ENCODE data around the gene ASAP2. TPM values are rescaled to one million over a fixed set of nuclear protein-coding genes. Genes with fewer than 3 reads are reported as not detected.
A peak's percentile ranks its signal among the peaks of the same experiment; 100 is the strongest.

ASAP2 gene
- total and polyA plus RNA-seq, 9 of the 15 experiments (the other 6 are each of a cell fraction or from before 2014, with no cell fraction given), result 0.06 to 4.3 (median 3.1) TPM

DNA sequence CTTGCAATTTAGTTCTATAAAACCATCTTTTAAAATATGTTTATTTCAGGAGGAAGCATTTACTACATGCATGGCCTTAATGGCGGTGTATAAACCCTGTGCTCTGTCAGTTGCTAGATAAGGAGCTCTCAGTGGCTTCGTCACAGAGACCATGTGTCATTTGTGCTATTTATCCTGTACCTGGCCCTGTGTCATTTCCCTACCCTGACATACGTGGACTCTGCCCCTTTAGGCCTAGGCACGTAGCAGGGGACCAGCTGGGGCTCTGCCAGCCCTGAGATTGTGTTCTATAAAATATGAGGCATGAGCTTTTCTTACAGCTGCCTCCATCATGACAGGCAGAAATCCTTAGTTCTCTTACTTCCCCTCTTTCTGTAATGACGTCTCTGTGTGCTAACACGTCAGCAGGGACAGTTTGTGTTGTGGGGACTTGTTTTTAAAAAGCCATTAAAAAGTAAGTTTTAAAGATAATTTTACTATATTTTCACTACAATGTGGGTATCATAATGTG lies 128.8 kb downstream of the ASAP2 start (continued):
- TF ChIP-seq MGA (IDR thresholded peaks at IDR 0.05) (peak; percentile 83), KHSRP (IDR thresholded peaks at IDR 0.05) (no peak), TRIM28 (IDR thresholded peaks at IDR 0.05) (no peak), SMARCC2 (IDR thresholded peaks at IDR 0.05; ENCODE audit: low read depth) (no peak), ZNF780A (CRISPR knock-in tag; IDR thresholded peaks at IDR 0.05) (no peak), ELF4 (CRISPR knock-in tag; IDR thresholded peaks at IDR 0.05) (no peak)
- TF ChIP-seq, protein P1, sequence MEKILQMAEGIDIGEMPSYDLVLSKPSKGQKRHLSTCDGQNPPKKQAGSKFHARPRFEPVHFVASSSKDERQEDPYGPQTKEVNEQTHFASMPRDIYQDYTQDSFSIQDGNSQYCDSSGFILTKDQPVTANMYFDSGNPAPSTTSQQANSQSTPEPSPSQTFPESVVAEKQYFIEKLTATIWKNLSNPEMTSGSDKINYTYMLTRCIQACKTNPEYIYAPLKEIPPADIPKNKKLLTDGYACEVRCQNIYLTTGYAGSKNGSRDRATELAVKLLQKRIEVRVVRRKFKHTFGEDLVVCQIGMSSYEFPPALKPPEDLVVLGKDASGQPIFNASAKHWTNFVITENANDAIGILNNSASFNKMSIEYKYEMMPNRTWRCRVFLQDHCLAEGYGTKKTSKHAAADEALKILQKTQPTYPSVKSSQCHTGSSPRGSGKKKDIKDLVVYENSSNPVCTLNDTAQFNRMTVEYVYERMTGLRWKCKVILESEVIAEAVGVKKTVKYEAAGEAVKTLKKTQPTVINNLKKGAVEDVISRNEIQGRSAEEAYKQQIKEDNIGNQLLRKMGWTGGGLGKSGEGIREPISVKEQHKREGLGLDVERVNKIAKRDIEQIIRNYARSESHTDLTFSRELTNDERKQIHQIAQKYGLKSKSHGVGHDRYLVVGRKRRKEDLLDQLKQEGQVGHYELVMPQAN (IDR thresholded peaks at IDR 0.05; ENCODE audit: borderline replicate concordance), result no peak
- TF ChIP-seq, protein P2, sequence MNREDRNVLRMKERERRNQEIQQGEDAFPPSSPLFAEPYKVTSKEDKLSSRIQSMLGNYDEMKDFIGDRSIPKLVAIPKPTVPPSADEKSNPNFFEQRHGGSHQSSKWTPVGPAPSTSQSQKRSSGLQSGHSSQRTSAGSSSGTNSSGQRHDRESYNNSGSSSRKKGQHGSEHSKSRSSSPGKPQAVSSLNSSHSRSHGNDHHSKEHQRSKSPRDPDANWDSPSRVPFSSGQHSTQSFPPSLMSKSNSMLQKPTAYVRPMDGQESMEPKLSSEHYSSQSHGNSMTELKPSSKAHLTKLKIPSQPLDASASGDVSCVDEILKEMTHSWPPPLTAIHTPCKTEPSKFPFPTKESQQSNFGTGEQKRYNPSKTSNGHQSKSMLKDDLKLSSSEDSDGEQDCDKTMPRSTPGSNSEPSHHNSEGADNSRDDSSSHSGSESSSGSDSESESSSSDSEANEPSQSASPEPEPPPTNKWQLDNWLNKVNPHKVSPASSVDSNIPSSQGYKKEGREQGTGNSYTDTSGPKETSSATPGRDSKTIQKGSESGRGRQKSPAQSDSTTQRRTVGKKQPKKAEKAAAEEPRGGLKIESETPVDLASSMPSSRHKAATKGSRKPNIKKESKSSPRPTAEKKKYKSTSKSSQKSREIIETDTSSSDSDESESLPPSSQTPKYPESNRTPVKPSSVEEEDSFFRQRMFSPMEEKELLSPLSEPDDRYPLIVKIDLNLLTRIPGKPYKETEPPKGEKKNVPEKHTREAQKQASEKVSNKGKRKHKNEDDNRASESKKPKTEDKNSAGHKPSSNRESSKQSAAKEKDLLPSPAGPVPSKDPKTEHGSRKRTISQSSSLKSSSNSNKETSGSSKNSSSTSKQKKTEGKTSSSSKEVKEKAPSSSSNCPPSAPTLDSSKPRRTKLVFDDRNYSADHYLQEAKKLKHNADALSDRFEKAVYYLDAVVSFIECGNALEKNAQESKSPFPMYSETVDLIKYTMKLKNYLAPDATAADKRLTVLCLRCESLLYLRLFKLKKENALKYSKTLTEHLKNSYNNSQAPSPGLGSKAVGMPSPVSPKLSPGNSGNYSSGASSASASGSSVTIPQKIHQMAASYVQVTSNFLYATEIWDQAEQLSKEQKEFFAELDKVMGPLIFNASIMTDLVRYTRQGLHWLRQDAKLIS (CRISPR knock-in tag; IDR thresholded peaks at IDR 0.05), result no peak
- TF ChIP-seq, protein P3, sequence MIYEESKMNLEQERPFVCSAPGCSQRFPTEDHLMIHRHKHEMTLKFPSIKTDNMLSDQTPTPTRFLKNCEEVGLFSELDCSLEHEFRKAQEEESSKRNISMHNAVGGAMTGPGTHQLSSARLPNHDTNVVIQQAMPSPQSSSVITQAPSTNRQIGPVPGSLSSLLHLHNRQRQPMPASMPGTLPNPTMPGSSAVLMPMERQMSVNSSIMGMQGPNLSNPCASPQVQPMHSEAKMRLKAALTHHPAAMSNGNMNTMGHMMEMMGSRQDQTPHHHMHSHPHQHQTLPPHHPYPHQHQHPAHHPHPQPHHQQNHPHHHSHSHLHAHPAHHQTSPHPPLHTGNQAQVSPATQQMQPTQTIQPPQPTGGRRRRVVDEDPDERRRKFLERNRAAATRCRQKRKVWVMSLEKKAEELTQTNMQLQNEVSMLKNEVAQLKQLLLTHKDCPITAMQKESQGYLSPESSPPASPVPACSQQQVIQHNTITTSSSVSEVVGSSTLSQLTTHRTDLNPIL (CRISPR knock-in tag; IDR thresholded peaks at IDR 0.05), result no peak
